DMS53 treated with DMSO at 0.1 percent for 48 hours (cell line): Measurements from ENCODE around the gene CDH2.

Source experiments
- DNase-seq: peaks from one replicate; lab custom pipeline; 2025; ENCODE audit not compliant: unreplicated experiment; lab: John Stamatoyannopoulos, UW

The CDH2 gene

GRCh38 chr18:28088477-28088876, 88.5 kb downstream of the CDH2 start:
- no peak for DNase-seq

- DNase-seq, result no peak
Measured at GRCh38 chr18:28086670-28087552, 90.0 kb downstream of the CDH2 start.

GRCh38 chr18:28081516-28081915, 95.4 kb downstream of the CDH2 start:
- no peak for DNase-seq

- no peak for DNase-seq
Measured at GRCh38 chr18:28080876-28081300, 96.0 kb downstream of the CDH2 start.

GRCh38 chr18:28079883-28080282, 97.0 kb downstream of the CDH2 start:
- DNase-seq, result no peak

- no peak for DNase-seq
Measured at GRCh38 chr18:28078849-28079248, 98.1 kb downstream of the CDH2 start.

- DNase-seq, result no peak
Measured at GRCh38 chr18:28078298-28078697, 98.6 kb downstream of the CDH2 start.

GRCh38 chr18:28075501-28075900, 101.4 kb downstream of the CDH2 start:
- DNase-seq, result peak; percentile 28

- DNase-seq, result no peak
Measured at GRCh38 chr18:28074076-28074475, 102.9 kb downstream of the CDH2 start.

- no peak for DNase-seq
Measured at GRCh38 chr18:28073658-28074057, 103.3 kb downstream of the CDH2 start.

- DNase-seq, result no peak
Measured at GRCh38 chr18:28071199-28071598, 105.7 kb downstream of the CDH2 start.

GRCh38 chr18:28068207-28068606, 108.7 kb downstream of the CDH2 start:
- no peak for DNase-seq

- DNase-seq, result no peak
Measured at GRCh38 chr18:28067346-28067745, 109.6 kb downstream of the CDH2 start.

GRCh38 chr18:28065793-28066186, 111.1 kb downstream of the CDH2 start:
- no peak for DNase-seq

- DNase-seq, result no peak
Measured at GRCh38 chr18:28065031-28065792, 111.7 kb downstream of the CDH2 start.

GRCh38 chr18:28063926-28064325, 113.0 kb downstream of the CDH2 start:
- DNase-seq, result no peak

- DNase-seq, result no peak
Measured at GRCh38 chr18:28063271-28063761, 113.6 kb downstream of the CDH2 start.

GRCh38 chr18:28062443-28062842, 114.5 kb downstream of the CDH2 start:
- DNase-seq, result no peak

GRCh38 chr18:28059861-28060260, 117.1 kb downstream of the CDH2 start:
- DNase-seq, result no peak

- no peak for DNase-seq
Measured at GRCh38 chr18:28050545-28050944, 126.4 kb downstream of the CDH2 start.

GRCh38 chr18:28048612-28049011, 128.3 kb downstream of the CDH2 start:
- no peak for DNase-seq

- no peak for DNase-seq
Measured at GRCh38 chr18:28045880-28046279, 131.1 kb downstream of the CDH2 start.
